ENCODE measurements around the gene PNMA8C.

DNA sequence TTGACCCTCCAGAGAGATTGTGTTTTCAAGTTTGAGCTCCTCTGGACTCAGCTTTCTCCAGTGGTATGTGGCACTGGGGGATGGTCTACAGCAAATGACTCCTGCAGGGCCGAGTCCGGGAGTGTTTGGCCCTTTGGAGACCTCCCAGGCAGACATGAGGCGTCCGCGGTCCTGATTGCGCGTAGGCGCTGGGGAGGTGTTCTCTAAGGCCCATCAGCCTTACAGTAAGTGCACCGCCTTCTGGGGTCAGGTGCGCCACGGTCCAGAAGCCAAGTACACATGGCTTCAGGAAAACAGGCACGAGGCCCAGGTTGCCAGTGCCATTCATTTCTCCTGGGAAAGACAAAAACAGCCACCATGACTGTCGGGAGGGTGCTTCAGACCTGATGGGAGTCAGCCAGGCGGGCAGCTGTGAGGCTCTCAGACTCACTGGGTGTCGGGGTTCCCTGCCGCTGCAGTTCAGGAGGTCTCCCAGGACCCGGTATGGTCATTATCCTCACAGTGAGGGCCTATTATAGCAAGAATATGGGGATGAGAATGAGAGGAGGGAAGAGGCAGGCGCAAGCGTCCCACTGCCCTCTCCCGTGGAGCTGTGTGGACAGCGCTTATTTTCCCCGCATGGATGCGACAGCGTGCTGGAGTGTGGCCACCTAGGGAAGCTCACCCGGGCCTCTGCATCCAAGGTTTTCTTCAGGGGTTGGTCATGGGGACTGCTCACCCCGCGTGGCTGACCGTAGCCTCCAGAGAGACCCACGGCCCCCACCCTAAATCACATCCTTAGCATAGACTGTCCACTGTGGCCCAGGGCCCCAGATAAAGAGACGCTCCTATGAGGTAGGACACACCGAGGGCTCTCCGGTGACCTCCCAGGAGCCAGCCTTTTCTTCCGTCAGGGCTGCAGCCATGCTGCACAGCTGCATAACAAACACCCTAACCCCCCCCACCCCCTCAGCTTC is 37.2 kb downstream of the PNMA8C start:
- TF ChIP-seq EP300 (IDR thresholded peaks at IDR 0.05): no peak
- TF ChIP-seq, protein P1, sequence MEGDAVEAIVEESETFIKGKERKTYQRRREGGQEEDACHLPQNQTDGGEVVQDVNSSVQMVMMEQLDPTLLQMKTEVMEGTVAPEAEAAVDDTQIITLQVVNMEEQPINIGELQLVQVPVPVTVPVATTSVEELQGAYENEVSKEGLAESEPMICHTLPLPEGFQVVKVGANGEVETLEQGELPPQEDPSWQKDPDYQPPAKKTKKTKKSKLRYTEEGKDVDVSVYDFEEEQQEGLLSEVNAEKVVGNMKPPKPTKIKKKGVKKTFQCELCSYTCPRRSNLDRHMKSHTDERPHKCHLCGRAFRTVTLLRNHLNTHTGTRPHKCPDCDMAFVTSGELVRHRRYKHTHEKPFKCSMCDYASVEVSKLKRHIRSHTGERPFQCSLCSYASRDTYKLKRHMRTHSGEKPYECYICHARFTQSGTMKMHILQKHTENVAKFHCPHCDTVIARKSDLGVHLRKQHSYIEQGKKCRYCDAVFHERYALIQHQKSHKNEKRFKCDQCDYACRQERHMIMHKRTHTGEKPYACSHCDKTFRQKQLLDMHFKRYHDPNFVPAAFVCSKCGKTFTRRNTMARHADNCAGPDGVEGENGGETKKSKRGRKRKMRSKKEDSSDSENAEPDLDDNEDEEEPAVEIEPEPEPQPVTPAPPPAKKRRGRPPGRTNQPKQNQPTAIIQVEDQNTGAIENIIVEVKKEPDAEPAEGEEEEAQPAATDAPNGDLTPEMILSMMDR (IDR thresholded peaks at IDR 0.05): no peak
